HG03442 (cell line): ENCODE results near the gene FIGNL2.
"Not testable (repeated sequence)": the region's sequence is repeated elsewhere in the genome, so short reads cannot be mapped to it uniquely, and the experiment has no call there.

ENCODE experiments used
- ATAC-seq: cut with Tn5 transposase; IDR thresholded peaks from one replicate; pipeline ENCODE4 v1.9.1; 2021; ENCODE audit warnings: mild to moderate bottlenecking, moderate library complexity; ENCODE audit not compliant: unreplicated experiment

FIGNL2 gene

GRCh38 chr12:51837286-51837685 lies 11.2 kb downstream of the FIGNL2 start:
- no peak for ATAC-seq

- ATAC-seq: no peak
These were observed 11.7 kb downstream of the FIGNL2 start for GRCh38 chr12:51836827-51837173.

GRCh38 chr12:51836041-51836826 lies 12.3 kb downstream of the FIGNL2 start:
- ATAC-seq: no peak

GRCh38 chr12:51834411-51834810 lies 14.1 kb downstream of the FIGNL2 start:
- no peak for ATAC-seq

- ATAC-seq: no peak
These were observed 14.9 kb downstream of the FIGNL2 start for GRCh38 chr12:51833448-51834227.

GRCh38 chr12:51832354-51833107 lies 16.0 kb downstream of the FIGNL2 start:
- no peak for ATAC-seq

GRCh38 chr12:51831817-51832216 lies 16.7 kb downstream of the FIGNL2 start:
- ATAC-seq: not testable (repeated sequence)

GRCh38 chr12:51829641-51830040 lies 18.9 kb downstream of the FIGNL2 start:
- no peak for ATAC-seq

- no peak for ATAC-seq
These were observed 19.5 kb downstream of the FIGNL2 start for GRCh38 chr12:51829011-51829481.

GRCh38 chr12:51827925-51828818 lies 20.3 kb downstream of the FIGNL2 start:
- ATAC-seq: no peak

- ATAC-seq: no peak
These were observed 21.6 kb downstream of the FIGNL2 start for GRCh38 chr12:51826881-51827280.

- no peak for ATAC-seq
These were observed 23.3 kb downstream of the FIGNL2 start for GRCh38 chr12:51825216-51825615.

- ATAC-seq: no peak
These were observed 24.5 kb downstream of the FIGNL2 start for GRCh38 chr12:51823875-51824565.

- ATAC-seq: no peak
These were observed 25.6 kb downstream of the FIGNL2 start for GRCh38 chr12:51822956-51823355.

GRCh38 chr12:51822261-51822616 lies 26.3 kb downstream of the FIGNL2 start:
- no peak for ATAC-seq

- no peak for ATAC-seq
These were observed 26.9 kb downstream of the FIGNL2 start for GRCh38 chr12:51821440-51822260.

- no peak for ATAC-seq
These were observed 27.7 kb downstream of the FIGNL2 start for GRCh38 chr12:51820526-51821439.
